SHP77 (cell line): ENCODE data around the gene NKAIN4.
A peak's percentile ranks its signal among the peaks of the same experiment; 100 is the strongest.

Experiments
- DNase-seq, 2 experiments: peaks; one replicate each; lab custom pipeline; 2025; lab: John Stamatoyannopoulos, UW

Gene NKAIN4

GRCh38 chr20:63273635-63274380 is 19.5 kb upstream of the NKAIN4 start:
- DNase-seq: no peak

- DNase-seq: no peak
Measured at GRCh38 chr20:63273059-63273579, 18.9 kb upstream of the NKAIN4 start.

DNA sequence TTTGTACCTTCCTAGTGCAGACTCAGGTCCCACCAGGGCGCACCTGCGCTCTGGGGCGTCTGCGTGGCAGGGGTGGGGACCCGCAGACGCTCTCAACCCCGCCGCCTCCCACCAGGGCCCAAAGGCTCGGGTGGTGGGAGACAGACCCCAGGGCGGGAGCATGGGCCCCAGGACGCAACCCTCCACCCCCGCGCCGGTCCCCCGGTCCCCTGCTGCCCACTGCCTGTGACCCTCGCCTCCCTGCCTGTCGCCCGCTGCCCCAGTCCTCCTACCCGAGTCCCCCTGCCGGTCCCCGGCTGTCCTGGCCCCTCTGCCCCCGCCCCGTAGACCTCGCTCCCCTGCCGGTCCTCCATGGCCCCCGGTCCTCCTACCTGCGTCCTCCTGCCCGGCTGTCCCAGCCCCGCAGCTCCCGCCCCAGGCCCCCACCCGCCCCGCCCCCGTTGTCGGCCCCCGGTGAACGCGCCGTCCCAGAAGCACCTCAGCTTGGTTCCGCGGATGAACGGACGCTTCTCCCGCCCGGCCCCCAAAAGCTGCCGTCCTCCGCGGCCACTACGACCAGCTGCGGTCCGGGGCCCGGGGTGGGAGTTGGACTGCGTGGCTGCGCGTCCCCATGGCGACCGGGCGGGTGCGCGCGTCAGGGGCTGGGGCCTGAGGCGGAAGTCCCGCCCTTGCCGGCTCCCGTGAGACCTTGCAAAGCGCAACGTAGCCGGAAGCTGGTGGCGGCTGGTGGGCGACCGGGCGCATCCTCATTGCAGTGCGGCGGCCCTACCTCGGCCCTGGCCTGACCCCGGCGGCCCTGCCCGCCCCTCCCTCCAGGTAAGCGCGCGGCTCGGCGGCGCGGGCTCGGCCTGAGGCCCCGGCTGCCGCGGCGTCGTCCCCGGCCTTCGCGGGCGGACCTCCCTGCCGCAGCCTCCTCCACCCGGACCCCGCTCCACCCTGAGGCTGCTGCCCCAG is 18.1 kb upstream of the NKAIN4 start, which contains the start of gene ARFGAP1:
TSS of gene ARFGAP1 (plus strand) at position 709 of the 954 bp plus-strand sequence. CDS start 2,768 bp downstream, outside the sequence.
- DNase-seq: peak; percentile 94 to 99

DNA sequence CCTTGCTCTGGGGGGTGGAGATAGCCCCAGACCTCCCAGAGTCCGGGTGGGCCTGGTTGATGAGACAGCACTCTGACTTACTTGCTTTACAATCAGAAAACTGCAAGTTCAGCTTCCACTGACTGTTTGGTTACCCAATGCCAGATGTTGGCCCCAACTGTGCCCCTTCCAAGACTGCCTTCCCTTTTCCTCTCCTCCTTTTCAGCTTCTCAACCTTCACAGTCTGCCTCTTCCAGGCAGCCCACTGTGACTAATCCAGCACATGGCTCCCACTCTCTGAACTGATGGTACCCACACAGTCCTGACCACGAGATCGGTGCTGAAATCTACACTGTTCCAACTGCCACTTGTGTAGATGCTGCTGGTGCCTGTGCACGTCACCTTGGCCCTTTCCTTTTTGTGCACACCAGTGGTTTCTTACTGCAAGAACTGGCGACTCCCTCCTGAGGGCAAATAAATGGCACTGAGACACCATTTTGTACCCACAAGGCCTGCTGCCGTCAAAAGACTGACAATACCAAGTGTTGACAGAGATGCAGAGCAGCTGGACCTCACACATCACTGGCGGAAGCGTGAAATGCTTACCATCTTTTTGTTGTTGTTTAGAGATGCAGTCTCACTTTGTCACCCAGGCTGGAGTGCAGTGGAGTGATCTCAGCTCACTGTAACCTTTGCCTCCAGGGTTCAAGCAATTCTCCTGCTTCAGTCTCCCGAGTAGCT is 16.5 kb upstream of the NKAIN4 start:
- no peak for DNase-seq

GRCh38 chr20:63269724-63270123 is 15.5 kb upstream of the NKAIN4 start:
- no peak for DNase-seq

- no peak for DNase-seq
Measured at GRCh38 chr20:63268671-63269439, 14.6 kb upstream of the NKAIN4 start.

- DNase-seq: no peak
Measured at GRCh38 chr20:63268256-63268655, 14.0 kb upstream of the NKAIN4 start.

DNA sequence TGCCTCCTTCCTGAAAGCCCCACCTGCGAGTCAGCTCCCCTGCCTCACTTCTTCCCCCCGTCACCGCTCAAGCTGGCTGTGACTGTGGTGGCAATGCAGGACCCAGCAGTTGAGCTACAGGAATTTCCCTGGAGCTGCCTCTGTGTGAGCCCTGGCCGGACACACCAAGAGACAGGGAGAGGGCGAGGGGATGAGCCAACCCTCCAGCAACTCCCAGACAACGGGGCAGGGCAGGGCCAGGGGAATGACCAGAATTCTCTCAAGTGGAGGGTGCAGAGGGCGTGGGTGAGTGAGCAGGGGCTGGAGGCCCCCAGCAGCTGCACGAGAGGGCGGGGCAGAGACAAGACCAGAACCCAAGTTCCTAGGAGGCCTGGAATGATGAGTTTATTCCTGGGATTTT is 13.4 kb upstream of the NKAIN4 start:
- no peak for DNase-seq

DNA sequence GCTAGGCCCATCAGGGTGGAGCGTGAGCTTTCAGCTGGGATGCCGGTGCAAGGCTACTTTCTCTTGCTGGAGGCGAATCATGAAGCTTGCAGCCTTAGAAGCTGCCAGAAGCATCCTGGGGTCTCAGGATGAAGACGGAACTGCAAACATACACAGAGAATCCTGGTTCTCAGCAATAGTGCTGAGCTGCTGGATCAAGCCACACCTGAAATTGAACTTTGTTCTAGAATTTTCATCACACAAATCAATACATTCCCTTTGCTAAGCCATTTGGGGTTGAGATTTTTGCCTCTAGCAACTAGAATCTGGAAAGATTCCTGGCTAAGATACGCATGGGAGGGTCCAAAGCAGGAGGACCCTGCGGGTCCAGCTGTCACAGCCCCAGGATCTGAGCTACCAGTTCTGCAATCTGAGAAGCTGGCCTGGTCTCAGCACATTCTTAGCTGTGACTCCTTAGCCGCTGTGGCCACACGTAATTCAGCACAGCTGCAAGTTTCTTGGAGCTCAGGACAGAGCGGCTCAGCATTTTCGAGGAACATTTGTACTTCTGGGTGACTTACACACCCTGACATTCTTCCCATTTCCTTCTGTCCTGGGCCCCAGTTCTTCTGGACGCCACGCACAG is 11.7 kb upstream of the NKAIN4 start:
- no peak for DNase-seq

GRCh38 chr20:63264519-63264918 is 10.3 kb upstream of the NKAIN4 start:
- DNase-seq: no peak

DNA sequence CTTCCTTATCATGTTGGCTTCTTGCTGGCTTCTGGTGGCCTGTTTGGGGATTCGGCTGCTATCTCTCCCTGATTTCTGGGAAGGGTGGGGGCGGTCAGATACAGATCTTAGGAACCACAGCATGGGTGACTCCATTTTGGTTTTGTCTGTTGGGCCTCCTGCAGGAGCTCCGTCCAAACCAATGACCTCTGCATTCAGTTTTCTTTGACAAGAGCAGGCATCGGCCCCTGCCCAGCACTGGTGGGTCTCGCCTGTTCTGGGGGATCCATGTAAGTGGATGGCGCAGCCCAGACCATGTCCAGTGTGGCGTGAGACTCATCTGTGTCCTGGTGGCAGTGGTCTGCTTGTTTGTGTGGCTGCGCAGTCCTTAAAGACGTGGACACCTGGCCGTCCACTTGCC is 9.7 kb upstream of the NKAIN4 start:
- DNase-seq: no peak

GRCh38 chr20:63262836-63263235 is 8.6 kb upstream of the NKAIN4 start:
- DNase-seq: no peak

DNA sequence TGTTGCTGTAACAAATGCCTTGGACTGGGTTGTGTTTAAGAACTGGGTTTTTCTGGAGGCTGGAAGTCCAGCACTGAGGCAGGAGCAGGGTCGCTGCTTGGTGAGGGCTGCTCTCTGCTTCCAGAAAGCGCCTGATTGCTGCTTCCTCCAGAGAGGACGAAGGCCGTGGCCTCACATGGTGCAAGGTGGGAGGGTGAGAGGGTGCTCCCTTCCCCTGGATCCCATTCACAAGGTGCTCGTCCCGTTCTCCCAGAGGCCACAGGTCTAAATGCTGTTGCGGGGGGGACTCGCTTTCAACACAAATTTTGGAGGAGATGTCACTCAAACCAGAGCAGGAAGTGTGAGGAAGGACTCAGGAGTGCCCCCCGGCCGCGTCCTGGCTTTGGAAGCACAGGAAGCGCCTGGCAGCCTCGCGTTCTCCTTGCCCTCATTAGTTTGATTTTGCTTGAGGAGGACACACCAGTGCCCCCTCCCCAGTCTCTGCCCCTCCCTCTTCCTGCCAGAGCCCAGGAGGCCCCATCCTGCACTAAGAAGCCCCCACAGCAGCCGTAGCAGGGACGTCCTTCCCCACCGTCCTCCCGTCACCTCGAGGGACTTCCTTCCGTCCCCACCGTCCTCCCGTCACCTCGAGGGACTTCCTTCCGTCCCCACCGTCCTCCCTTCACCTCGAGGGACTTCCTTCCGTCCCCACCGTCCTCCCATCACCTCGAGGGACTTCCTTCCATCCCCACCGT is 7.7 kb upstream of the NKAIN4 start:
- no peak for DNase-seq

GRCh38 chr20:63261060-63261794 is 7.0 kb upstream of the NKAIN4 start:
- no peak for DNase-seq

- DNase-seq: no peak
Measured at GRCh38 chr20:63260521-63260920, 6.3 kb upstream of the NKAIN4 start.

DNA sequence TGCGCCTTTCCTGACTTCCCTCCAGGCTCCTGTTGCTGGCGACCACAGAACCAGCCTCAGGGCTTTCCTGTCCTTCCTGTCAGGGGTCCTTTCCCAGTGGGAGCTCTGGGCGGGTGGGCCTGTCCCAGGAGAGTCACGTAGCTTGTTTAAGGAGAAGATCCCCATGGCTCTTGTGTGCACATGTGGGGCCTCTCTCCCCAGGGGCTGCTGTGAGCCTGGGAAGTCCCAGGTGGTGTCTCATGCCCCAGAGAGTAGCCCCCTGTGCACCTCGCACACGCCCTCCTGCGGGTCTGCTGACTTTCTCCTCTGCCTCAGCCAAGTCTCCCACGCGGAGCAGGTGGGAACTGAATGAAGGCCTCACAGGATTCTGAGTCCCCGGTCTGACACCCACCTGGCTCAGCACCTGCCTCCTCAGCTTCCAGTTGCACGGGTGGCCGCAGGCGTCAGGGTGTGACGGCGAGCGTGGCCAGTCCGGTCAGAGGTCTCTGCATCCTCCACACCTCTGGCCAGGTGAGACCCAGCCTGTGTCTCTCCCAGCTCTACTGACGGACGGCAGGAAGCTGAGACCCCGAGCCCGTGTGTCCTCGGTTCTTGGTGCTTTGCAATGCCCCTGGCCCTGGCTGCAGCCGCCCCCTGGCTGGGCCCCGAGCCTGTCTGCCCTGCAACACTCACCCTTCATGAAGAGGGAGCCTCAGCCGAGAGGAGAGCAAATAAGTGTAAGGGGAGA is 5.6 kb upstream of the NKAIN4 start:
- no peak for DNase-seq

GRCh38 chr20:63258781-63259180 is 4.5 kb upstream of the NKAIN4 start:
- no peak for DNase-seq

- DNase-seq: no peak
Measured at GRCh38 chr20:63257629-63258028, 3.4 kb upstream of the NKAIN4 start.

GRCh38 chr20:63256954-63257353 is 2.7 kb upstream of the NKAIN4 start:
- no peak for DNase-seq
